K562 treated with DMSO at 1 percent for 48 hours (cell line): ENCODE results near the gene RBBP8. TPM values are rescaled to one million over a fixed set of nuclear protein-coding genes. Genes with fewer than 3 reads are reported as not detected.

Experiments used
- total RNA-seq: library from RNA; unstranded; fragments of 300-600 nt; gene quantifications from 2 replicates; pipeline ENCODE4 v1.2.3, GENCODE V29; 2022; ENCODE audit warnings: low replicate concordance; ENCODE audit errors: extremely low read depth

The RBBP8 gene
- not detected in 2 replicates for total RNA-seq

DNA sequence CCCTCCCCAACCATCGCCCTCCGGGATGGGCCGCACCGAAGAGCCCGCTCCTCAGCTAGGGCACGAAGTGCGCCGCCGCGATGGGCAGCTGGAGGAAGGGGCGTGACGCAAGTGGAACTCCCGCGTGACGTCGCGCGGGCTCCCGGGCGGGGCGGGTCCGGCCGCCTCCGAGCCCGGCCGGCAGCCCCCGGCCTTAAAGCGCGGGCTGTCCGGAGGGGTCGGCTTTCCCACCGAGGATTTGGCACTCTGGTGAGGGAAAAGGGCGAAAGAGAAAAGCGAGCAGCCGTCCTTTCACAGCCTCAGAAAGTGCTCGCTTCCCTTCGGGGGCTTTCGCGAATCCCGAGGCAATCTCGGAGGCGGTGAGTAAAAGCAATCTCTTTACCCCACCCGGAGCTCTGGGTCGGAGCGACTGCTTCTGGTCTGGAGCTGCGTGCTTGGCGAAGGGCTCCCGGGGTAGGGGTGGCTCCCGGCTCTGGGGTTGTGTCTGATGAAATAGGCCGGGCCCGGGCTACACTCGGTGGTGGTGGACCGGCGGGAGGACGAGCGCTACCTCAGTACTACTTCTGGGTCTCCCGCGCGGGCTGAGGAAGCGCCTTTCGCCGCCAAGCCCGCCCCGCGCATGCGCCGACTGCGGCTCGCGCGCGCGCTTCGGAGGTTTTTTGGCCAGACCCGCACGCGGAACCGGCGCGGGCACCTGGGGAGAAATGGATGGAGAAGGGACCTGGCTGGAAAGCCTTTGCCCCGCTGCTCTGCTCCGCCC, at the start of gene RBBP8:
Gene RBBP8 (plus strand): TSS at position 123 of the 760 bp plus-strand sequence. CDS start 3,524 bp downstream, outside the sequence.

Other genes starting within 250 kb of the RBBP8 start
- not detected in 2 replicates for gene CABLES1, start 202.2 kb downstream of the RBBP8 start, total RNA-seq